GM12875 (cell line): ENCODE data around the gene ARHGEF10L.

ENCODE experiments used
- H3K4me3 ChIP-seq: one replicate; pipeline ENCODE4 v1.5.1; 2011; ENCODE audit warnings: low read depth, low read length, control low read depth
- TF ChIP-seq, protein P1 (sequence below): IDR thresholded peaks from 2 replicates; pipeline ENCODE4 v1.5.1; 2011; ENCODE audit warnings: low read depth, mild to moderate bottlenecking, control low read depth, inconsistent platforms, low read length, moderate library complexity, borderline replicate concordance; ENCODE audit not compliant: insufficient read depth

Gene ARHGEF10L

GRCh38 chr1:17632541-17633184 is 93.2 kb downstream of the ARHGEF10L start:
- H3K4me3 ChIP-seq = no peak overlapping the region
- TF ChIP-seq, protein P1, sequence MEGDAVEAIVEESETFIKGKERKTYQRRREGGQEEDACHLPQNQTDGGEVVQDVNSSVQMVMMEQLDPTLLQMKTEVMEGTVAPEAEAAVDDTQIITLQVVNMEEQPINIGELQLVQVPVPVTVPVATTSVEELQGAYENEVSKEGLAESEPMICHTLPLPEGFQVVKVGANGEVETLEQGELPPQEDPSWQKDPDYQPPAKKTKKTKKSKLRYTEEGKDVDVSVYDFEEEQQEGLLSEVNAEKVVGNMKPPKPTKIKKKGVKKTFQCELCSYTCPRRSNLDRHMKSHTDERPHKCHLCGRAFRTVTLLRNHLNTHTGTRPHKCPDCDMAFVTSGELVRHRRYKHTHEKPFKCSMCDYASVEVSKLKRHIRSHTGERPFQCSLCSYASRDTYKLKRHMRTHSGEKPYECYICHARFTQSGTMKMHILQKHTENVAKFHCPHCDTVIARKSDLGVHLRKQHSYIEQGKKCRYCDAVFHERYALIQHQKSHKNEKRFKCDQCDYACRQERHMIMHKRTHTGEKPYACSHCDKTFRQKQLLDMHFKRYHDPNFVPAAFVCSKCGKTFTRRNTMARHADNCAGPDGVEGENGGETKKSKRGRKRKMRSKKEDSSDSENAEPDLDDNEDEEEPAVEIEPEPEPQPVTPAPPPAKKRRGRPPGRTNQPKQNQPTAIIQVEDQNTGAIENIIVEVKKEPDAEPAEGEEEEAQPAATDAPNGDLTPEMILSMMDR = no peak

- TF ChIP-seq, protein P1 = no peak
- H3K4me3 ChIP-seq = no peak overlapping the region
Measured at GRCh38 chr1:17633654-17634053, 94.2 kb downstream of the ARHGEF10L start.

GRCh38 chr1:17635276-17635675 is 95.8 kb downstream of the ARHGEF10L start:
- no peak overlapping the region for H3K4me3 ChIP-seq

GRCh38 chr1:17635811-17636210 is 96.3 kb downstream of the ARHGEF10L start:
- H3K4me3 ChIP-seq = no peak overlapping the region
- TF ChIP-seq, protein P1 = no peak

More at GRCh38 chr1:17635276-17635675, 95.8 kb downstream of the ARHGEF10L start:
- TF ChIP-seq, protein P1 = no peak

DNA sequence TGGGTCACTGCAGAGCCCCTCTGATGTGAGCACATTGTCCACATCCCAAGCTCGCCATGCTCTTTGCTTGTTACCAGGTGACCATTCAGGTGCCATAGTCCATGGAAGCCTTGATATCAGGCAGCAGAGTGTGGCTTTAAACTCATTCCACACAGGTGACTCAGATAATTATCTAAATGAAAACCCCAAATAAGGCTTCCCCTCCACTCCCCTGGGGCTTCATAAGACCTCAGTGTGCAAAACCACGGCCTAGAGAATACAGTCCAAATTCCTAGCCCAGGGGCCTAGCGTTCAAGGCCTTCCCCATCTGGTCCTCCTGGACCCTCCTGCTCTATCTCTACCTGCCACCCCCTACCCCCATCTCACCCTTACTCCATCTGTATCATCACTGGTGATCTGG is 97.1 kb downstream of the ARHGEF10L start:
- no peak overlapping the region for H3K4me3 ChIP-seq
- TF ChIP-seq, protein P1 = no peak

DNA sequence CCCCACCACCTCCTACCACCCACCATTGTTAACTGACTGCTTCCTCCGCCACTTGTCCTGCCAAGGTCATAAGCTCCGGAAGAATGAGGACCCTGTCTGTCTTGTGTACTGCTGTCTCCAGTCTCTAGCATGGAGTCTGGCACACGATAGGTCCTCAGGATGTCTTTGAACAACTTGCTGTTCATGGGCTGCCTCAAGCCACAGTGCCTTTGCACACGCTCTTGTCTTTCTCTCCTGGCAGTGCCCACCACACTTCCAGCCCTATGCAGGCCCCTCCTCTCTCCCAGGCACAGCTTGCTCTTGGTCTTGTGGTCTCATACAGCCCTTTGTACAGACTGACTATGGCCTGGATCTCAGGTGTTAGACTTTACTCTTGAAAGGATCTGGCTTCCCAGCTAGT is 97.6 kb downstream of the ARHGEF10L start:
- no peak overlapping the region for H3K4me3 ChIP-seq
- TF ChIP-seq, protein P1 = no peak

DNA sequence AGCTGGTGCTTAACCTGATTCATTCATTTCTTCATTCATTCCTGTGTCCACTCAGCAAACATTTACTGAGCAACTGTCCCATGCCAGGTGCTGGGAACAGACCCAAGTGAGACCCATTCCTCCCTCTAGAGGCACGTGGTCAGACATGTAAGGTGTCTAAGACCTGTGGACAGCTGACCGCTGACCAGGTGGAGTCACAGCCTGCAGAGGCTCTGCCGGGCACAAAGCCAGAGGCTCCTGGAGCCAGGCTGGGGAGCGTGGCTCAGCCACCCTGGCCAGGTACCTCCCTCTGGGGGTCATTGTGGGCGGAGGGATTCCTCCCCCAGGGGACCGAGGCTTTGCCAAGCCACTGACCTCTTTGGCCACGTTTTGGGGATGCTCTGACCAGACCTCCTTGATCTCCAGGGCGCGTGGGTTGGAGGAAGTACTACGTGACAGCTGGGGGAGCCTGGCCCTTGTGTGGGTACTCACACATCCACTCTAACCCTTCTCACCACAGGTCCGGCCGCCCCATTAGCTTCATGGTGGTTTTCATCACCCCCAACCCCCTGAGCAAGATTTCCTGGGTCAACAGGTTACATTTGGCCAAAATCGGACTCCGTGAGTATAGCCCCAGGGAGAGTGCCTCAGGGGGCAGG is 100.3 kb downstream of the ARHGEF10L start:
- TF ChIP-seq, protein P1 = no peak
- no peak overlapping the region for H3K4me3 ChIP-seq
